Measurements from ENCODE around the gene FANCD2OS. TPM values are rescaled to one million over a fixed set of nuclear protein-coding genes. Genes with fewer than 3 reads are reported as not detected.

FANCD2OS gene
- total RNA-seq, 4 donors from 2014 or later, result 0.77 TPM; not detected in 3

DNA sequence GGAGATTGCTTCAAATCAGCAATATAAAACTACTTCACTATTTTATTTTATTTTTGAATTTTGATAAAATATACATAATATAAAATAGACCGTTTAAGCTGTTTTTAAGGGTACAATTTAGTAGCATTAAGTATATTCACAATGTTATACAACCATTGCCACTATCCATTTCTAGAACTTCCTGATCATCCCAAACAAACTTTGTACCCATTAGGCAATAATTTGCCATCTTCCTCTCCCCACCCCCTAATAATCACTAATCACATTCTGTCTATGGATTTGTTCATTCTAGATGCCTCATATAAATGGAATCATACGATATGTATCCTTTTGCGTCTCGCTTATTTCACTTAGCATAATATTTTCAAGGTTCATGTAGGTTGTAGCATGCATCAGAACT, 53.0 kb downstream of the FANCD2OS start:
- 96 to 100% methylated on average over 3 to 4 of the region's 4 CpGs for WGBS, 2 donors (ENCODE audit: low coverage in 1 of 2)
- Histone ChIP-seq H3K36me3 (no peaks in the 10 kb centered on the region), H3K27me3 (no peaks in the 10 kb centered on the region), H3K4me1 (no peaks in the 10 kb centered on the region), H3K9me3 (no peaks in the 10 kb centered on the region), H3K4me3 (no peak overlapping the region), H3K27ac (no peak overlapping the region)
- ATAC-seq, result no peak
- TF ChIP-seq POLR2A (IDR thresholded peaks at IDR 0.05), result no peak
- TF ChIP-seq EP300 (IDR thresholded peaks at IDR 0.05), result no peak
- no peak for TF ChIP-seq POLR2AphosphoS5 (IDR thresholded peaks at IDR 0.05)
- TF ChIP-seq, protein P1, sequence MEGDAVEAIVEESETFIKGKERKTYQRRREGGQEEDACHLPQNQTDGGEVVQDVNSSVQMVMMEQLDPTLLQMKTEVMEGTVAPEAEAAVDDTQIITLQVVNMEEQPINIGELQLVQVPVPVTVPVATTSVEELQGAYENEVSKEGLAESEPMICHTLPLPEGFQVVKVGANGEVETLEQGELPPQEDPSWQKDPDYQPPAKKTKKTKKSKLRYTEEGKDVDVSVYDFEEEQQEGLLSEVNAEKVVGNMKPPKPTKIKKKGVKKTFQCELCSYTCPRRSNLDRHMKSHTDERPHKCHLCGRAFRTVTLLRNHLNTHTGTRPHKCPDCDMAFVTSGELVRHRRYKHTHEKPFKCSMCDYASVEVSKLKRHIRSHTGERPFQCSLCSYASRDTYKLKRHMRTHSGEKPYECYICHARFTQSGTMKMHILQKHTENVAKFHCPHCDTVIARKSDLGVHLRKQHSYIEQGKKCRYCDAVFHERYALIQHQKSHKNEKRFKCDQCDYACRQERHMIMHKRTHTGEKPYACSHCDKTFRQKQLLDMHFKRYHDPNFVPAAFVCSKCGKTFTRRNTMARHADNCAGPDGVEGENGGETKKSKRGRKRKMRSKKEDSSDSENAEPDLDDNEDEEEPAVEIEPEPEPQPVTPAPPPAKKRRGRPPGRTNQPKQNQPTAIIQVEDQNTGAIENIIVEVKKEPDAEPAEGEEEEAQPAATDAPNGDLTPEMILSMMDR (IDR thresholded peaks at IDR 0.05), result no peak

Other genes starting within 250 kb of the FANCD2OS start
- gene CIDEC, start 228.0 kb downstream of the FANCD2OS start, total RNA-seq, result 10 to 100 TPM in 1 of 4 donors, 1 to 10 TPM in 1, under 1 TPM in 1, not detected in 1; 0.35 to 12.4 (median 1.6) TPM
- gene JAGN1, start 217.6 kb downstream of the FANCD2OS start, total RNA-seq, result 10 to 100 TPM; 23.4 to 39.3 (median 31.7) TPM
- under 1 TPM; 0.47 to 0.85 (median 0.79) TPM for gene IL17RE, start 205.4 kb downstream of the FANCD2OS start, total RNA-seq
- 10 to 100 TPM; 31.0 to 64.0 (median 52.8) TPM for gene IL17RC, start 191.2 kb downstream of the FANCD2OS start, total RNA-seq
- gene CRELD1, start 174.4 kb downstream of the FANCD2OS start, total RNA-seq, result 10 to 100 TPM; 54.3 to 80.0 (median 64.6) TPM
- gene PRRT3, start 155.8 kb downstream of the FANCD2OS start, total RNA-seq, result 1 to 10 TPM; 1.3 to 3.6 (median 2.7) TPM
- gene EMC3, start 121.4 kb downstream of the FANCD2OS start, total RNA-seq, result 10 to 100 TPM; 38.8 to 81.6 (median 73.9) TPM
- 1 to 10 TPM in 3 of 4 donors, under 1 TPM in 1; 0.96 to 7.3 (median 4.1) TPM for gene FANCD2, start 81.8 kb downstream of the FANCD2OS start, total RNA-seq
- 100 to 1,000 TPM; 121 to 155 (median 139) TPM for gene BRK1, start 7.4 kb upstream of the FANCD2OS start, total RNA-seq
- 10 to 100 TPM; 24.5 to 31.9 (median 27.7) TPM for gene VHL, start 33.5 kb upstream of the FANCD2OS start, total RNA-seq
- 1 to 10 TPM; 2.2 to 4.4 (median 3.3) TPM for gene IRAK2, start 56.7 kb upstream of the FANCD2OS start, total RNA-seq
- gene TATDN2, start 140.2 kb upstream of the FANCD2OS start, total RNA-seq, result 10 to 100 TPM in 3 of 4 donors, 1 to 10 TPM in 1; 10.0 to 28.4 (median 22.6) TPM
- 1 to 10 TPM in 1 of 4 donors, under 1 TPM in 1, not detected in 2; 0.47 to 3.2 TPM for gene GHRL, start 184.7 kb upstream of the FANCD2OS start, total RNA-seq
- 10 to 100 TPM; 58.5 to 85.9 (median 76.9) TPM for gene SEC13, start 212.9 kb upstream of the FANCD2OS start, total RNA-seq

Data from gastroesophageal sphincter (tissue), 4 donors.